GM23338 (cell line): ENCODE results near the gene POU2AF3. TPM values are rescaled to one million over a fixed set of nuclear protein-coding genes. Genes with fewer than 3 reads are reported as not detected.

ENCODE experiments used
- CREB1 ChIP-seq: fragments of 250-450 bp; sonication (Bioruptor Pico); IDR thresholded peaks from 2 replicates; pipeline ENCODE4 v1.5.0; 2020; ENCODE audit warnings: low read depth, mild to moderate bottlenecking, moderate library complexity
- EZH2 ChIP-seq: fragments of 200-600 bp; sonication (generic); IDR thresholded peaks from one replicate; pipeline ENCODE4 v1.8.0; 2017; ENCODE audit warnings: antibody characterized with exemption, mild to moderate bottlenecking, low read depth; ENCODE audit not compliant: unreplicated experiment
- JUNB ChIP-seq: IDR thresholded peaks from one replicate; pipeline ENCODE4 v1.6.1; 2016; ENCODE audit warnings: antibody characterized with exemption; ENCODE audit not compliant: unreplicated experiment
- NANOG ChIP-seq: IDR thresholded peaks from 2 replicates; pipeline ENCODE4 v1.6.1; 2016; ENCODE audit warnings: antibody characterized with exemption, borderline replicate concordance
- POLR2AphosphoS5 ChIP-seq: IDR thresholded peaks from 2 replicates; pipeline ENCODE4 v1.6.1; 2016; ENCODE audit warnings: antibody characterized with exemption, low read depth
- STAT1 ChIP-seq: IDR thresholded peaks from one replicate; pipeline ENCODE4 v1.6.1; 2016; ENCODE audit warnings: antibody characterized with exemption; ENCODE audit not compliant: unreplicated experiment
- ZNF331 ChIP-seq: fragments of 250-450 bp; sonication (Bioruptor Pico); IDR thresholded peaks from 2 replicates; pipeline ENCODE4 v1.5.0; 2020; ENCODE audit warnings: low read depth, mild to moderate bottlenecking, moderate library complexity
- polyA plus RNA-seq: library from polyadenylated mRNA; unstranded; fragments of >200 nt; fragmentation: Nextera tagmentation; extraction: Ambion mirVana; gene quantifications from 2 replicates; pipeline ENCODE4 v1.2.1, GENCODE V29; 2016
- total RNA-seq: library from RNA; depleted of rRNA; stranded (reverse); fragments of >200 nt; shearing (Covaris generic); gene quantifications from 2 replicates; pipeline ENCODE4 v1.2.3, GENCODE V29; 2014
- TF ChIP-seq, protein P1 (sequence below): fragments of 250-450 bp; sonication (Bioruptor Pico); IDR thresholded peaks from 2 replicates; pipeline ENCODE4 v1.5.0; 2020; ENCODE audit warnings: mild to moderate bottlenecking, moderate library complexity
- TF ChIP-seq, protein P2 (sequence below): IDR thresholded peaks from one replicate; pipeline ENCODE4 v1.6.1; 2018; ENCODE audit warnings: antibody characterized with exemption; ENCODE audit not compliant: unreplicated experiment

The POU2AF3 gene
- total and polyA plus RNA-seq, 2 experiments from 2014 or later, result 2.7 to 3.4 TPM

DNA sequence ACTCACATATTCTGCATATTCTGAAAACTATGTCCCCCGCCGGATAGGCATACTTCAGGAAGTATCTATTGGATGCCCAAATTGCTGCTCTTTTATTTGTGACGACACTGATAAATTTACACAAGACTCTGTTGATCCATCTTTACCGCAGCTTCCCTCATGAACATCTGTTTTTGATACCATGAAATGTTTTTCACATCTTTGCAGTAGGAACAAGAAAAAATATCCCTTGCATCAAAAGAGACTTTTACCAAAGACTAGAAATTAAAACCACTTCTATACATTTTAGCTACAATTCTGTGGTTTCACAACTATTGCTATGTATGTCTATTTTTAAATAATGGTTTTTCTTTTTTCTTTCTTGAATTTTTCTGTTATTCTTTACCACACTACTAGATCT is 37.5 kb upstream of the POU2AF3 start (continued):
- TF ChIP-seq, protein P1, sequence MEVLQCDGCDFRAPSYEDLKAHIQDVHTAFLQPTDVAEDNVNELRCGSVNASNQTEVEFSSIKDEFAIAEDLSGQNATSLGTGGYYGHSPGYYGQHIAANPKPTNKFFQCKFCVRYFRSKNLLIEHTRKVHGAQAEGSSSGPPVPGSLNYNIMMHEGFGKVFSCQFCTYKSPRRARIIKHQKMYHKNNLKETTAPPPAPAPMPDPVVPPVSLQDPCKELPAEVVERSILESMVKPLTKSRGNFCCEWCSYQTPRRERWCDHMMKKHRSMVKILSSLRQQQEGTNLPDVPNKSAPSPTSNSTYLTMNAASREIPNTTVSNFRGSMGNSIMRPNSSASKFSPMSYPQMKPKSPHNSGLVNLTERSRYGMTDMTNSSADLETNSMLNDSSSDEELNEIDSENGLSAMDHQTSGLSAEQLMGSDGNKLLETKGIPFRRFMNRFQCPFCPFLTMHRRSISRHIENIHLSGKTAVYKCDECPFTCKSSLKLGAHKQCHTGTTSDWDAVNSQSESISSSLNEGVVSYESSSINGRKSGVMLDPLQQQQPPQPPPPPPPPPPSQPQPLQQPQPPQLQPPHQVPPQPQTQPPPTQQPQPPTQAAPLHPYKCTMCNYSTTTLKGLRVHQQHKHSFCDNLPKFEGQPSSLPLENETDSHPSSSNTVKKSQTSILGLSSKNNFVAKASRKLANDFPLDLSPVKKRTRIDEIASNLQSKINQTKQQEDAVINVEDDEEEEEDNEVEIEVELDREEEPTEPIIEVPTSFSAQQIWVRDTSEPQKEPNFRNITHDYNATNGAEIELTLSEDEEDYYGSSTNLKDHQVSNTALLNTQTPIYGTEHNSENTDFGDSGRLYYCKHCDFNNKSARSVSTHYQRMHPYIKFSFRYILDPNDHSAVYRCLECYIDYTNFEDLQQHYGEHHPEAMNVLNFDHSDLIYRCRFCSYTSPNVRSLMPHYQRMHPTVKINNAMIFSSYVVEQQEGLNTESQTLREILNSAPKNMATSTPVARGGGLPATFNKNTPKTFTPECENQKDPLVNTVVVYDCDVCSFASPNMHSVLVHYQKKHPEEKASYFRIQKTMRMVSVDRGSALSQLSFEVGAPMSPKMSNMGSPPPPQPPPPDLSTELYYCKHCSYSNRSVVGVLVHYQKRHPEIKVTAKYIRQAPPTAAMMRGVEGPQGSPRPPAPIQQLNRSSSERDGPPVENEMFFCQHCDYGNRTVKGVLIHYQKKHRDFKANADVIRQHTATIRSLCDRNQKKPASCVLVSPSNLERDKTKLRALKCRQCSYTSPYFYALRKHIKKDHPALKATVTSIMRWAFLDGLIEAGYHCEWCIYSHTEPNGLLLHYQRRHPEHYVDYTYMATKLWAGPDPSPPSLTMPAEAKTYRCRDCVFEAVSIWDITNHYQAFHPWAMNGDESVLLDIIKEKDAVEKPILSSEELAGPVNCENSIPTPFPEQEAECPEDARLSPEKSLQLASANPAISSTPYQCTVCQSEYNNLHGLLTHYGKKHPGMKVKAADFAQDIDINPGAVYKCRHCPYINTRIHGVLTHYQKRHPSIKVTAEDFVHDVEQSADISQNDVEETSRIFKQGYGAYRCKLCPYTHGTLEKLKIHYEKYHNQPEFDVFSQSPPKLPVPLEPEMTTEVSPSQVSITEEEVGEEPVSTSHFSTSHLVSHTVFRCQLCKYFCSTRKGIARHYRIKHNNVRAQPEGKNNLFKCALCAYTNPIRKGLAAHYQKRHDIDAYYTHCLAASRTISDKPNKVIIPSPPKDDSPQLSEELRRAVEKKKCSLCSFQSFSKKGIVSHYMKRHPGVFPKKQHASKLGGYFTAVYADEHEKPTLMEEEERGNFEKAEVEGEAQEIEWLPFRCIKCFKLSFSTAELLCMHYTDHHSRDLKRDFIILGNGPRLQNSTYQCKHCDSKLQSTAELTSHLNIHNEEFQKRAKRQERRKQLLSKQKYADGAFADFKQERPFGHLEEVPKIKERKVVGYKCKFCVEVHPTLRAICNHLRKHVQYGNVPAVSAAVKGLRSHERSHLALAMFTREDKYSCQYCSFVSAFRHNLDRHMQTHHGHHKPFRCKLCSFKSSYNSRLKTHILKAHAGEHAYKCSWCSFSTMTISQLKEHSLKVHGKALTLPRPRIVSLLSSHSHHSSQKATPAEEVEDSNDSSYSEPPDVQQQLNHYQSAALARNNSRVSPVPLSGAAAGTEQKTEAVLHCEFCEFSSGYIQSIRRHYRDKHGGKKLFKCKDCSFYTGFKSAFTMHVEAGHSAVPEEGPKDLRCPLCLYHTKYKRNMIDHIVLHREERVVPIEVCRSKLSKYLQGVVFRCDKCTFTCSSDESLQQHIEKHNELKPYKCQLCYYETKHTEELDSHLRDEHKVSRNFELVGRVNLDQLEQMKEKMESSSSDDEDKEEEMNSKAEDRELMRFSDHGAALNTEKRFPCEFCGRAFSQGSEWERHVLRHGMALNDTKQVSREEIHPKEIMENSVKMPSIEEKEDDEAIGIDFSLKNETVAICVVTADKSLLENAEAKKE, result no peak
- TF ChIP-seq NANOG (no peak), ZNF331 (no peak), STAT1 (no peak), EZH2 (no peak), JUNB (no peak), CREB1 (CRISPR knock-in tag) (no peak), POLR2AphosphoS5 (no peak)
- TF ChIP-seq, protein P2, sequence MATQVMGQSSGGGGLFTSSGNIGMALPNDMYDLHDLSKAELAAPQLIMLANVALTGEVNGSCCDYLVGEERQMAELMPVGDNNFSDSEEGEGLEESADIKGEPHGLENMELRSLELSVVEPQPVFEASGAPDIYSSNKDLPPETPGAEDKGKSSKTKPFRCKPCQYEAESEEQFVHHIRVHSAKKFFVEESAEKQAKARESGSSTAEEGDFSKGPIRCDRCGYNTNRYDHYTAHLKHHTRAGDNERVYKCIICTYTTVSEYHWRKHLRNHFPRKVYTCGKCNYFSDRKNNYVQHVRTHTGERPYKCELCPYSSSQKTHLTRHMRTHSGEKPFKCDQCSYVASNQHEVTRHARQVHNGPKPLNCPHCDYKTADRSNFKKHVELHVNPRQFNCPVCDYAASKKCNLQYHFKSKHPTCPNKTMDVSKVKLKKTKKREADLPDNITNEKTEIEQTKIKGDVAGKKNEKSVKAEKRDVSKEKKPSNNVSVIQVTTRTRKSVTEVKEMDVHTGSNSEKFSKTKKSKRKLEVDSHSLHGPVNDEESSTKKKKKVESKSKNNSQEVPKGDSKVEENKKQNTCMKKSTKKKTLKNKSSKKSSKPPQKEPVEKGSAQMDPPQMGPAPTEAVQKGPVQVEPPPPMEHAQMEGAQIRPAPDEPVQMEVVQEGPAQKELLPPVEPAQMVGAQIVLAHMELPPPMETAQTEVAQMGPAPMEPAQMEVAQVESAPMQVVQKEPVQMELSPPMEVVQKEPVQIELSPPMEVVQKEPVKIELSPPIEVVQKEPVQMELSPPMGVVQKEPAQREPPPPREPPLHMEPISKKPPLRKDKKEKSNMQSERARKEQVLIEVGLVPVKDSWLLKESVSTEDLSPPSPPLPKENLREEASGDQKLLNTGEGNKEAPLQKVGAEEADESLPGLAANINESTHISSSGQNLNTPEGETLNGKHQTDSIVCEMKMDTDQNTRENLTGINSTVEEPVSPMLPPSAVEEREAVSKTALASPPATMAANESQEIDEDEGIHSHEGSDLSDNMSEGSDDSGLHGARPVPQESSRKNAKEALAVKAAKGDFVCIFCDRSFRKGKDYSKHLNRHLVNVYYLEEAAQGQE, result no peak
